ENCODE results near the gene GALNT3. TPM values are rescaled to one million over a fixed set of nuclear protein-coding genes. Genes with fewer than 3 reads are reported as not detected.

The GALNT3 gene
- total RNA-seq, 1 donor from 2014 or later: 0.64 TPM

- TF ChIP-seq CTCF (IDR thresholded peaks at IDR 0.05): no peak
Observed at GRCh38 chr2:165791421-165792103, 2.5 kb downstream of the GALNT3 start.

GRCh38 chr2:165790466-165790865, 3.6 kb downstream of the GALNT3 start:
- no peak for TF ChIP-seq CTCF (IDR thresholded peaks at IDR 0.05)
- no peaks in the 10 kb centered on the region for H3K9me3 ChIP-seq
- H3K4me3 ChIP-seq: no peak overlapping the region
- H3K4me1 ChIP-seq: peaks cover 10 to 15% of the 10 kb centered on the region in 2 donors
- no peak for DNase-seq (ENCODE audit: low spot score in 2 of 2)
- no peaks in the 10 kb centered on the region for H3K27me3 ChIP-seq
- no peaks in the 10 kb centered on the region for H3K36me3 ChIP-seq
- intact Hi-C loops (cut with DNase I): no loop called here
- H3K27ac ChIP-seq: no peak overlapping the region

More at GRCh38 chr2:165791421-165792103, 2.5 kb downstream of the GALNT3 start:
- Histone ChIP-seq H3K9me3 (no peaks in the 10 kb centered on the region), H3K36me3 (no peaks in the 10 kb centered on the region), H3K4me1 (peaks cover 10 to 15% of the 10 kb centered on the region in 2 donors), H3K4me3 (no peak overlapping the region), H3K27ac (no peak overlapping the region), H3K27me3 (no peaks in the 10 kb centered on the region)
- intact Hi-C loops (cut with DNase I): no loop called here
- no peak for DNase-seq (ENCODE audit: low spot score in 2 of 2)

GRCh38 chr2:165787334-165787733, 6.7 kb downstream of the GALNT3 start:
- H3K4me3 ChIP-seq: no peak overlapping the region
- no peak for TF ChIP-seq CTCF (IDR thresholded peaks at IDR 0.05)
- intact Hi-C loops (cut with DNase I): no loop called here
- H3K9me3 ChIP-seq: no peaks in the 10 kb centered on the region
- H3K27me3 ChIP-seq: no peaks in the 10 kb centered on the region
- no peaks in the 10 kb centered on the region for H3K4me1 ChIP-seq
- H3K36me3 ChIP-seq: no peaks in the 10 kb centered on the region
- DNase-seq (ENCODE audit: low spot score in 2 of 2): no peak
- H3K27ac ChIP-seq: no peak overlapping the region

GRCh38 chr2:165779706-165780105, 14.3 kb downstream of the GALNT3 start:
- Histone ChIP-seq H3K36me3 (no peaks in the 10 kb centered on the region), H3K27me3 (no peaks in the 10 kb centered on the region), H3K4me1 (no peaks in the 10 kb centered on the region), H3K27ac (no peak overlapping the region), H3K4me3 (no peak overlapping the region), H3K9me3 (no peaks in the 10 kb centered on the region)
- intact Hi-C loops (cut with DNase I): no loop called here
- no peak for TF ChIP-seq CTCF (IDR thresholded peaks at IDR 0.05)
- no peak for DNase-seq (ENCODE audit: low spot score in 2 of 2)

GRCh38 chr2:165778653-165779451, 15.2 kb downstream of the GALNT3 start:
- H3K27ac ChIP-seq: no peak overlapping the region
- H3K36me3 ChIP-seq: no peaks in the 10 kb centered on the region
- no peak for TF ChIP-seq CTCF (IDR thresholded peaks at IDR 0.05)
- H3K4me3 ChIP-seq: no peak overlapping the region
- no peaks in the 10 kb centered on the region for H3K4me1 ChIP-seq
- no peaks in the 10 kb centered on the region for H3K27me3 ChIP-seq
- no peaks in the 10 kb centered on the region for H3K9me3 ChIP-seq
- intact Hi-C loops (cut with DNase I): no loop called here
- no peak for DNase-seq (ENCODE audit: low spot score in 2 of 2)

Data from ascending aorta (tissue), 2 donors.